Aorta (tissue), 5 donors: ENCODE measurements around the gene PERCC1. TPM values are rescaled to one million over a fixed set of nuclear protein-coding genes. Genes with fewer than 3 reads are reported as not detected.

ENCODE experiments used
- ATAC-seq: fragments of 200-7000 bp; cut with Tn5 transposase; one replicate; pipeline ENCODE4 v1.9.1; 2022; ENCODE audit warnings: moderate library complexity; ENCODE audit not compliant: low FRiP score
- DNase-seq, 2 donors: peaks; one replicate each; pipeline ENCODE4 v3.0.0-alpha.2; 2020
- H3K27ac ChIP-seq, 2 donors: one replicate each; pipeline ENCODE4 v1.5.1; 2013; ENCODE audit warnings: low read length in 2 of 2, mild to moderate bottlenecking in 2 of 2, moderate library complexity in 2 of 2, control low read depth in 1 of 2, inconsistent platforms in 1 of 2, low read depth in 1 of 2
- H3K27me3 ChIP-seq, 2 donors: one replicate each; pipeline ENCODE4 v1.6.1; 2013; ENCODE audit warnings: control low read depth in 1 of 2, low read length in 1 of 2, mild to moderate bottlenecking in 1 of 2, moderate library complexity in 1 of 2; ENCODE audit not compliant: insufficient read depth in 2 of 2, control insufficient read depth in 1 of 2
- H3K36me3 ChIP-seq, 2 donors: one replicate each; pipeline ENCODE4 v1.6.1; 2013; ENCODE audit warnings: control low read depth in 1 of 2, low read length in 1 of 2, mild to moderate bottlenecking in 1 of 2; ENCODE audit not compliant: insufficient read depth in 2 of 2, control insufficient read depth in 1 of 2
- H3K4me1 ChIP-seq, 2 donors: one replicate each; pipeline ENCODE4 v1.6.1; 2013; ENCODE audit warnings: low read length in 2 of 2, control low read depth in 1 of 2, mild to moderate bottlenecking in 1 of 2, moderate library complexity in 1 of 2; ENCODE audit not compliant: insufficient read depth in 2 of 2, control insufficient read depth in 1 of 2
- H3K4me3 ChIP-seq, 2 donors: one replicate each; pipeline ENCODE4 v1.5.1; 2013; ENCODE audit warnings: low read length in 2 of 2, control low read depth in 1 of 2, mild to moderate bottlenecking in 1 of 2
- H3K9me3 ChIP-seq: one replicate; pipeline ENCODE4 v1.6.1; 2013; ENCODE audit warnings: mild to moderate bottlenecking, low read length; ENCODE audit not compliant: control insufficient read depth
- WGBS, 2 donors: extraction: QIAGEN DNeasy Blood & Tissue Kit; methylation state at CpG; one replicate each; pipeline ENCODE4 v1.1.7; 2013; 5-methylcytosine and 5-hydroxymethylcytosine counted together
- intact Hi-C, 2 donors: fragments of 100-400 bp; cut with DNase I; formaldehyde crosslinking; loops; one replicate each; pipeline versions ENCODE4 v1.14.2 to v1.15.0; 2022
- polyA plus RNA-seq, 2 donors: library from polyadenylated mRNA; stranded (reverse); fragments of 200-250 nt; gene quantifications; one replicate each; pipeline ENCODE4 v1.2.3, GENCODE V29; 2013
- total RNA-seq, 2 donors: library from RNA; stranded (reverse); fragmentation: NEBNext Ultra II Directional; extraction: Animal tissue kit (Norgen Biotek cat#: 25700); gene quantifications; one replicate each; pipeline ENCODE4 v1.2.1, GENCODE V29; 2021
- donor health status: healthy with polysubstance abuse.
- donor health status: Bipolar disorder and iron deficiency.
- donor health status: DM: no; HTN: no; CAD: no.
- donor health status: DM: no; HTN: no; CAD: no.
- donor health status: DM: yes; HTN: yes; CAD: no.

Gene PERCC1
- total and polyA plus RNA-seq, 4 donors = not detected

DNA sequence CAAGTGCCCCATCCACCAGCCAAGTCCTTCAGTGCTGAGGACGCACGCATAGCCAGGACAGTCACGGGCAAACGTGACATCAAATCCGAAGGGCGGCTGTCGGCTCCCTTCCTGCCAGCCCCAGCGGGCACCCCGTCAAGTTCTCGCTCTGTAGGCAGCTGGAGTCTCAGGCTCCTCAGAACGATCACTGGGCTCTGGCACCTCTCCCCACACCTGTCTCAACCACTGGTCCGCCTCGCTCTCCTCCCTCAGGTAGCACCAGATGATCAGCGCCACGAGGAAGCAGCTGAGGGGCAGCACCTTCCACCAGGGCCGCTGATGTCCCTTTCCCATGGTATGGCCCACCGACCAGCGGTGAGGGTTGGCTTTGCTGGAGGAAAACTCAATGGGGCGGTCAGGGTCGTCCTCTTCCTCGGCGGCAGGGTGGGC, 10.8 kb upstream of the PERCC1 start:
- Histone ChIP-seq H3K27ac (peak overlapping the region in 1 of 2 donors; percentile 49), H3K4me3 (peak overlapping the region; percentile 37 to 57), H3K4me1 (no peaks in the 10 kb centered on the region), H3K36me3 (no peaks in the 10 kb centered on the region), H3K27me3 (no peaks in the 10 kb centered on the region), H3K9me3 (no peaks in the 10 kb centered on the region)
- peak in 1 of 2 donors; percentile 72 for DNase-seq
- ATAC-seq = no peak
- 1% methylated on average over 21 to 22 of the region's 22 CpGs for WGBS, 2 donors
- intact Hi-C loops = loop anchor here in 1 of 2 donors (5.0 kb wide), 1 partner anchor 68 kb away; the partner anchor contains the start of genes GNPTG and TSR3

DNA sequence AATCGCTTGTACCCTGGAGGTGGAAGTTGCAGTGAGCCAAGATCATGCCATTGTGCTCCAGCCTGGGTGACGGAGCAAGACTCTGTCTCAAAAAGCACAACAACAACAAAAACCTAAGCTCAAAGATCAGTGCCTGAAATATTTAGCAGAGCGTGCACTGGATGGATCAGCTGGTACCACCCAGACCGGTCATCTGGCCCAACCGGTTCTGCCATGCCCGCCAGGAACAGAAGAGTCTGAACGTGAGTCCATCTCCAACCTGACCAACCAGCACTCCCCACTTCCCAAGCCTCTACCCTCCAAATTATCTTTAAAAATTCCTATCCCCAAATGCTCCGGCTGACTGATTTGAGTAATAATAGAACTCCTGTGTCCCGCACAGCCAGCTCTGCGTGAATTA, 8.8 kb upstream of the PERCC1 start:
- H3K4me3 ChIP-seq = no peak overlapping the region
- H3K27ac ChIP-seq = no peak overlapping the region
- H3K4me1 ChIP-seq = no peaks in the 10 kb centered on the region
- DNase-seq (peak in 1 of 2 donors; percentile 67), ATAC-seq (no peak)
- no peaks in the 10 kb centered on the region for H3K27me3 ChIP-seq
- no peaks in the 10 kb centered on the region for H3K36me3 ChIP-seq
- intact Hi-C loops = loop anchor here in 1 of 2 donors (5.0 kb wide), 1 partner anchor 70 kb away; the partner anchor contains the start of genes GNPTG and TSR3
- H3K9me3 ChIP-seq = no peaks in the 10 kb centered on the region
- WGBS, 2 donors = 86% methylated on average over 10 of the region's 10 CpGs

DNA sequence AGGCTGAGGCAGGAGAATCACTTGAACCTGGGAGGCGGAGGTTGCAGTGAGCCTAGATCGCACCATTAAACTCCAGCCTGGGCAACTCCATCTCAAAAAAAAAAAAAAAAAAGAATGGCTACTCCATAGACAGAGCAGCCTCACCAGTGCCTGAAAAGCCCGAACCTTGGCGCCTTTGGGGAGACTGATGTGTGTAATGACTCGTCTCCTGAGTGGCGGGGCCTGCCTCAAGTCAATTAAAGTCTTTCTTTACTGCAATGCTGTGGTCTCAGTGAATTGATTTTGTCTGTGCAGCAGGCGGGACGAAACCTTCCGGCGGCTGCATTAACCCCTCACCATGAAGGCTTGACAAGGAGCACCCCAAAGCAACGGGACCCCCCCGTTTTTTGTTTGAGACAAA, 6.8 kb upstream of the PERCC1 start:
- no peaks in the 10 kb centered on the region for H3K36me3 ChIP-seq
- no peaks in the 10 kb centered on the region for H3K9me3 ChIP-seq
- WGBS, 2 donors = 91 to 93% methylated on average over 12 of the region's 12 CpGs
- intact Hi-C loops = loop anchor here in 1 of 2 donors (5.0 kb wide), 1 partner anchor 72 kb away; the partner anchor contains the start of genes GNPTG and TSR3
- no peaks in the 10 kb centered on the region for H3K4me1 ChIP-seq
- DNase-seq = peak in 1 of 2 donors; percentile 47
- ATAC-seq = no peak
- H3K27ac ChIP-seq = no peak overlapping the region
- H3K27me3 ChIP-seq = no peaks in the 10 kb centered on the region
- H3K4me3 ChIP-seq = no peak overlapping the region

DNA sequence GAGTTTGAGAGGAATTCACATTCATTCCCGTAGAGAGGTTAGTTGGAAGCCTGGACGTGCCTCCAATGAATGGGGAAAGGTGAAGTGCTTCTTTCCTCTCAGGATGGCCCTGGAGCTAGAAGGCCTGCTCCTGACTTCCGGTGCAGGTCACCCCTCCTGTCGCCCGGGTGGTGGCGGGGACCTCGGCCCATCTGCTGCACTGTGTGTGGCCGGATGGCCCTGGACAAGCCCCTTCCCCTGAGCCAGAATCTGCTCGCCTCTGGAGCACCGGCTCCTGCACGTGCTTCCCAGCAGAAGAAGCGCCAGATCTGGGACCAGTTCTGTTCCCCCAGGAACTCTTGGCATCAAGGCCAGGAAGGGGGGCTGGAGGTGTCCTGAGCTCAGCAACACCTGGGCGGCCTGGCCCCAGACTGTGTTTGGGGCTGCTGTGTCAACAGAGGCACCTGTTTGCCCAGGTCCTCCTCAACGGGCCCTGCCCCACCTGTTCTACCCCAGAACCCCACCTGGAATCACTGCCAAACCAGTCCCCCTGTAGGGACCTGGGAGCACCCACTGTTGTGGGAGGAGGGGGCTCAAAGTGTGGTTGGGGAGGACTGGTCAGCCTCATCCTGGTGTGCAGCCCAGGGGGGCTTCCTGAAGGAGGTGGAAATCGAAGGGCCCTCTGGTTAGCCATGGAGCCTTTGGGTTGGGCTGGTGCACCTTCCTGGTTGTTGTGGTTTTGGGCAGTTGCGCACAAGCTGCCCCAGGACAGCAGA, 5.1 kb upstream of the PERCC1 start:
- DNase-seq = no peak
- Histone ChIP-seq H3K27me3 (no peaks in the 10 kb centered on the region), H3K4me1 (no peaks in the 10 kb centered on the region), H3K27ac (no peak overlapping the region), H3K4me3 (no peak overlapping the region), H3K36me3 (no peaks in the 10 kb centered on the region), H3K9me3 (no peaks in the 10 kb centered on the region)
- 89 to 90% methylated on average over 14 to 16 of the region's 16 CpGs for WGBS, 2 donors
- intact Hi-C loops = no loop called here
- ATAC-seq = no peak

DNA sequence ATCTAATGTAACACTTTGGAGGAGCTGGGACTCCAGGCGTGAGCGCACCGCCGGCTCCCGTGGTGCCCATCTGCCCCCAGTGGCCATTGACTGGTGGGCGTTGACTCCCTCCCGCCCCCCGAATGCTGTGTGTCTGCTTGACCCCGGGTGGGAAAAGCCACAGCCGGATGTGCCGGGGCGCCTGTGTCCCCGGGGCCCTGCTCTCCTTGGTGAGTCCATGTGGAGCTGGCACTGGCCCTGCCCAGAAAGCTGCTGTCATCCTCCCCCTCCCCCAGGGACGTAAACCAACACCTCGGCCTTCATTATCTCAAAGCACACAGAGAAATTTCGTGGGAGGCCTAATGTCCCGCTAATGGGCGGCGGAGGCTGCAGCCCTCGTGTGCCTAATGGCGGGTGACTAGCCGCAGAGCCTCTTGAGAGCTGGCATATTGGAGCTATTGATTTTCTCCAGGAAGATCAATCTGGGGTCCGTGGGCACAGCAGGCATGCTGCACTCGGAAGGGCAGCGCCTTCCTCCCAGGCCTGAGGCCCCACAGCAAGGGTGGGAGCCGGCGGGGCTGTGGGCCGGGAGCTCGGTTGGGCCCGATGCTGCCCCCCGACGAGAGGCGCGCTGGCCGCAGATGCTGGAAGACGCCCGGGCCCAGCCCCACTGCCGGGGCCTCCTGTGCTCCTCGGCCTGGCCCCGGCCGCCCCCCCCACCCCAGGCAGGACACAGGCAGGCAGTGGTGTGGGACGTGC, 4.0 kb upstream of the PERCC1 start:
- no peaks in the 10 kb centered on the region for H3K36me3 ChIP-seq
- H3K27me3 ChIP-seq = no peaks in the 10 kb centered on the region
- H3K9me3 ChIP-seq = no peaks in the 10 kb centered on the region
- intact Hi-C loops = no loop called here
- no peaks in the 10 kb centered on the region for H3K4me1 ChIP-seq
- ATAC-seq (no peak), DNase-seq (no peak)
- WGBS, 2 donors = 80 to 81% methylated on average over 41 to 42 of the region's 42 CpGs
- H3K4me3 ChIP-seq = no peak overlapping the region
- H3K27ac ChIP-seq = no peak overlapping the region

DNA sequence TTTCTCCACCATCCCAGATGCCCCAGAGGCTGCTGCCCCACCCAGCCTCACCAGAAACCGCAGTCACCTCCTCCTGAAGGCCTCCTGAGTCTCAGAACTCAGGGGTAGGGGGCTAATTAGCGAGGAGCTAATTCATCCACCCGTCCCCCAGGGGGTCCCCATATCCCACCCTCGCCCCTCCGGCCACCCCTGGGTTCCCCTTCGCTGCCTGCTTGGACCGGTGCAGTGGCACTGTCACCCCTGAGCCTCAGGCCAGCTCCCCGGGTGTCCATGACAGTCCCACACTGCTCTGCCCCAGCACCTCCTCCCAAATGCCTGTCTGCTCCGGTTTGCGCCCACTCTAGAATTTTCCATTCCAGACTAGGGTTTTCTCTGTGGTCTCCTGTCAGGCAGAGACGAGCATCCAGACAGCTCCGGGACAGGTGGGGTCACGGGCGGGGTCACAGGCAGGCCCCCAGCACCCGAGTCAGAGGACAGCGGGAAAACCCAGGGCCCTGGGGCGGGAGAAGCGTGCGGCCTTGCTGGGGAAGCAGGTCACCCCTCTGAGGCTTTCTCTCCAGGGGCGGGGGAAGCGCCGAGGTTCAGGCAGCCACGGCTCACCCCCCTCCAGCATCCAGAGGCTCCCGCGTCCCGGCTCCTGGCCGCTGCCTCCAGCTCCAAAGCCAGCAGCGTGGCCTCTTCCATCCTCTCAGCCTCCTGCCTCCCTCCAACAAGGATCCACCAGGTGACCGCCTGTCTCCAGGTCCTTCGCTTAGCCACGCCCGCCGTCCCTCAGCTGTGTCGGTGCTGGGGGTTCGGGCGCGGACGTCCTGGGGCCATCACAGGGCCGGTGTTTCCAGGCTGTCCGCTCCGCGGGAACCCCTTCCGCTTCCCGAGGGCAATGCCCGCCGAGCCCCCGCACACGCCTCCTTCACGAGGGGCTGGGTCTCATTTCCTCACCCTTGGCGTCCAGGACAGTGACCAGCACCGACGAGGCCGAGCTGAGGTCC, 3.1 kb upstream of the PERCC1 start:
- no peaks in the 10 kb centered on the region for H3K4me1 ChIP-seq
- H3K27ac ChIP-seq = no peak overlapping the region
- no peaks in the 10 kb centered on the region for H3K27me3 ChIP-seq
- H3K9me3 ChIP-seq = no peaks in the 10 kb centered on the region
- WGBS, 2 donors = 89 to 91% methylated on average over 50 to 53 of the region's 53 CpGs
- no peak overlapping the region for H3K4me3 ChIP-seq
- ATAC-seq = no peak
- H3K36me3 ChIP-seq = no peaks in the 10 kb centered on the region
- intact Hi-C loops = no loop called here
- no peak for DNase-seq

DNA sequence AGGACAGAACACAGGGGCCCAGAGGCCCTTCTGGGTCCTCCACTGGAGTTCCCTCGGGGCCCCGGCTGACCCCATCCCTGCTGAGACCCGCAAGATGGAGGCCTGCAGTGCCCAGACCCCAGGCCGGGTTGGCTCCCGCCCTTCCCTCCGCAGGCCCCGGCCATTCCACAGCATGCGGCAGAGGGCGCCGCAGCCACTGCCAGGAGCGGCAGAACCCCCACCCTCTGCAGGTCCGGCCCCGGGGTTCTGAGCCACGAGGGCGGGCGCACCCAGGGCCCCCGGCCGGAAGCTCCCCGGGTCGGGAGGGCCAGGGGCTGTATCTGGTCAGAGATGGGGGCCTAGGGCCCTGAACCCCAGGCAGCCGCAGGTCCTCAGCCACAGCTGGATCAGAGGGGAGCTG, 2.4 kb upstream of the PERCC1 start:
- 28 to 34% methylated on average over 18 to 21 of the region's 21 CpGs for WGBS, 2 donors
- intact Hi-C loops = no loop called here
- Histone ChIP-seq H3K9me3 (no peaks in the 10 kb centered on the region), H3K27ac (no peak overlapping the region), H3K27me3 (no peaks in the 10 kb centered on the region), H3K36me3 (no peaks in the 10 kb centered on the region), H3K4me1 (no peaks in the 10 kb centered on the region), H3K4me3 (no peak overlapping the region)
- ATAC-seq (peak; percentile 47), DNase-seq (no peak)

DNA sequence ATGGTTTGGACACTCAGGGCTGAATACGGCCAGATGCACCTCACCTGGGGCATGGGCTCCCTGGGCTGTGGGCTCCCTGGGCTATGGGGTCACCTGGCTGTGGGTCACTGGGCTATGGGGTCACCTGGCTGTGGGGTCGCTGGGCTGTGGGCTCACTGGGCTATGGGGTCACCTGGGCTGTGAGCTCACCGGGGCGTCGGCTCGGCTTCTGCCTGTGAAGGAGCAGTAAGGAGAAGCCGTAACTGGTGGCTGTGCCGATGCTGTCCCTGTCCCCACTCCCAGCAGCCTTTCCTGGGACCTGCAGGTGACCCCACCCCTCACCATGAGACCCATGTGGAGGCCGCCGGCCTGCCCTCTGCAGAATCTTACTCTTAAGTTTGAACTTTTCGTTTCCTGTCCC, 1.9 kb upstream of the PERCC1 start:
- WGBS, 2 donors = 85 to 90% methylated on average over 11 of the region's 11 CpGs
- no peak for DNase-seq
- no peaks in the 10 kb centered on the region for H3K4me1 ChIP-seq
- intact Hi-C loops = no loop called here
- H3K36me3 ChIP-seq = no peaks in the 10 kb centered on the region
- H3K27ac ChIP-seq = no peak overlapping the region
- H3K27me3 ChIP-seq = no peaks in the 10 kb centered on the region
- H3K4me3 ChIP-seq = no peak overlapping the region
- H3K9me3 ChIP-seq = no peaks in the 10 kb centered on the region
- peak; percentile 23 for ATAC-seq
